Adipocyte (in vitro differentiated cells): ENCODE measurements around the gene ALX3.

Experiments used
- DNase-seq: peaks from one replicate; pipeline ENCODE4 v3.0.0-alpha.2; 2015; ENCODE audit warnings: low read depth
- H3K27me3 ChIP-seq: replicated peaks from 2 replicates; pipeline ENCODE4 v1.7.0; 2013; ENCODE audit warnings: mild to moderate bottlenecking, low read length, moderate library complexity; ENCODE audit not compliant: control insufficient read depth, insufficient read depth
- H3K36me3 ChIP-seq: 2 replicates; pipeline ENCODE4 v1.7.0; 2013; ENCODE audit warnings: low read length, mild to moderate bottlenecking, moderate library complexity; ENCODE audit not compliant: control insufficient read depth, insufficient read depth, severe bottlenecking
- H3K4me1 ChIP-seq: 2 replicates; pipeline ENCODE4 v1.7.0; 2013; ENCODE audit warnings: mild to moderate bottlenecking, low read length, moderate library complexity; ENCODE audit not compliant: control insufficient read depth, insufficient read depth
- H3K4me3 ChIP-seq: 2 replicates; pipeline ENCODE4 v1.7.0; 2013; ENCODE audit warnings: mild to moderate bottlenecking, low read length, moderate library complexity
- H3K9ac ChIP-seq: 2 replicates; pipeline ENCODE4 v1.7.0; 2013; ENCODE audit warnings: mild to moderate bottlenecking, low read length, moderate library complexity
- H3K9me3 ChIP-seq: 2 replicates; pipeline ENCODE4 v1.7.0; 2013; ENCODE audit warnings: mild to moderate bottlenecking, low read length, moderate library complexity; ENCODE audit not compliant: control insufficient read depth

Gene ALX3

DNA sequence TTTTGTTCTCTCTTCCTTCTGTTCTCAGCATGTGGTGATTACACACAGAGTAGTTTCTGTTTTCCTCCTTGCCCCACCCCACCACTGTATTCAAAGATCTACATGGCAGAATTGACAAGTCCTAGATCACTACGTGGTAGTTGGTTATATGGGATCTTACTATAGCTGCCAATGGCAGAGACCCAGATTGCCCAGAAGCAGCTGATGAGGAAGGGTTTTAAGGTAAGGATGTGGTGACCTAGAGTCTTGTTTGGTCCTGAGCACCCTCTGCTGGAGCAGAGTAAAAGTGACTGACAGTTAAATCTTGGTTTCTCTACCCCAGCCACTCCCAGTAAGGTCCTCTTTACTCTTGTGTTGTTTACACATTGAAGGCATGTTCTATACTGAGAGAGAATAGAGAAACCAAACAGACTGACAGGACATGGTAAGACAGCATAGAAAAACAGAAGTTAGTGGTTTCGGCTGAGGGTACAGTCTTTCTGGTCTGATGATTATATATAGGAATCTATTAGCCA, 58.9 kb downstream of the ALX3 start:
- peaks cover 75% of the 10 kb centered on the region for H3K36me3 ChIP-seq
- peak; percentile 74 for DNase-seq

More for the DNA sequence above, 58.9 kb downstream of the ALX3 start:
- H3K27me3 ChIP-seq = no peaks in the 10 kb centered on the region
- peaks cover 1% of the 10 kb centered on the region for H3K4me1 ChIP-seq
- peak overlapping the region; percentile 29 for H3K9ac ChIP-seq
- no peak overlapping the region for H3K4me3 ChIP-seq
- no peaks in the 10 kb centered on the region for H3K9me3 ChIP-seq
